Activated CD4-positive, alpha-beta T cell treated with anti-CD3 and anti-CD28 coated beads, Interleukin-2, amount 10 ng/mL, durations not matched to agents 7 days and 5 days (primary cell): ENCODE data around the gene NHSL2. TPM values are rescaled to one million over a fixed set of nuclear protein-coding genes. Genes with fewer than 3 reads are reported as not detected.

Source experiments
- CTCF ChIA-PET: fragments of 350-600 bp; sonication (Branson Sonifier 250); formaldehyde crosslinking; loops from one replicate; lab custom pipeline; 2021; ENCODE audit warnings: antibody characterized with exemption; lab: Charles Lee
- POLR2A ChIA-PET: fragments of 350-600 bp; sonication (Branson Sonifier 250); formaldehyde crosslinking; loops from one replicate; lab custom pipeline; 2021; ENCODE audit warnings: antibody characterized with exemption; lab: Charles Lee
- DNase-seq: peaks from one replicate; pipeline ENCODE4 v3.0.0-alpha.2; 2020
- H3K27ac Mint-ChIP-seq: one replicate; pipeline ENCODE4 v1.8.0; 2021; ENCODE audit warnings: mild to moderate bottlenecking, moderate library complexity, mixed read lengths
- H3K27me3 Mint-ChIP-seq: one replicate; pipeline ENCODE4 v1.8.0; 2021; ENCODE audit warnings: mixed read lengths
- H3K36me3 Mint-ChIP-seq: one replicate; pipeline ENCODE4 v1.8.0; 2021; ENCODE audit warnings: low read depth, mixed read lengths
- H3K4me1 Mint-ChIP-seq: one replicate; pipeline ENCODE4 v1.8.0; 2021; ENCODE audit warnings: mixed read lengths
- H3K4me3 Mint-ChIP-seq: one replicate; pipeline ENCODE4 v1.8.0; 2021; ENCODE audit warnings: mild to moderate bottlenecking, moderate library complexity, mixed read lengths
- H3K9me3 Mint-ChIP-seq: one replicate; pipeline ENCODE4 v1.8.0; 2021; ENCODE audit warnings: mixed read lengths
- total RNA-seq, 2 experiments: library from RNA; stranded (reverse); gene quantifications; one replicate each; pipeline ENCODE4 v1.2.3, GENCODE V29; 2021

NHSL2 gene
- total RNA-seq, 2 experiments from 2014 or later, result 1.00 to 1.1 TPM

- Mint-ChIP-seq H3K36me3 (peaks cover 27% of the 10 kb centered on the region), H3K4me1 (no peaks in the 10 kb centered on the region), H3K9me3 (no peaks in the 10 kb centered on the region), H3K4me3 (no peak overlapping the region), H3K27ac (no peak overlapping the region), H3K27me3 (no peaks in the 10 kb centered on the region)
- no peak for DNase-seq
- ChIA-PET POLR2A (no interaction called here), CTCF (no interaction called here)
Measured at GRCh38 chrX:72201836-72202536, 291.3 kb downstream of the NHSL2 start.

Other genes with a start within 250 kb of the NHSL2 start
- gene CXorf49, start 192.6 kb upstream of the NHSL2 start, total RNA-seq, result not detected
- not detected for gene CXorf49B, start 147.5 kb upstream of the NHSL2 start, total RNA-seq
- gene RTL5, start 221.1 kb downstream of the NHSL2 start, total RNA-seq, result under 1 TPM; 0.07 to 0.15 TPM